Ovary (tissue), 3 donors: ENCODE data around the gene BICRA.

ENCODE experiments used
- POLR2A ChIP-seq: fragments of 450-650 bp; IDR thresholded peaks from one replicate; pipeline ENCODE4 v1.6.1; 2017; ENCODE audit warnings: antibody characterized with exemption, mild to moderate bottlenecking, moderate library complexity
- TF ChIP-seq, protein P1 (sequence below), 3 donors: fragments of 450-650 bp in 2 of 3; fragments of 200-600 bp in 1 of 3; IDR thresholded peaks; one replicate each; pipeline versions ENCODE4 v1.5.1 to v1.8.0; 2016 to 2022; ENCODE audit warnings: antibody characterized with exemption in 3 of 3, mild to moderate bottlenecking in 1 of 3
- donor health status: DM: no; HTN: no; CAD: no.

DNA sequence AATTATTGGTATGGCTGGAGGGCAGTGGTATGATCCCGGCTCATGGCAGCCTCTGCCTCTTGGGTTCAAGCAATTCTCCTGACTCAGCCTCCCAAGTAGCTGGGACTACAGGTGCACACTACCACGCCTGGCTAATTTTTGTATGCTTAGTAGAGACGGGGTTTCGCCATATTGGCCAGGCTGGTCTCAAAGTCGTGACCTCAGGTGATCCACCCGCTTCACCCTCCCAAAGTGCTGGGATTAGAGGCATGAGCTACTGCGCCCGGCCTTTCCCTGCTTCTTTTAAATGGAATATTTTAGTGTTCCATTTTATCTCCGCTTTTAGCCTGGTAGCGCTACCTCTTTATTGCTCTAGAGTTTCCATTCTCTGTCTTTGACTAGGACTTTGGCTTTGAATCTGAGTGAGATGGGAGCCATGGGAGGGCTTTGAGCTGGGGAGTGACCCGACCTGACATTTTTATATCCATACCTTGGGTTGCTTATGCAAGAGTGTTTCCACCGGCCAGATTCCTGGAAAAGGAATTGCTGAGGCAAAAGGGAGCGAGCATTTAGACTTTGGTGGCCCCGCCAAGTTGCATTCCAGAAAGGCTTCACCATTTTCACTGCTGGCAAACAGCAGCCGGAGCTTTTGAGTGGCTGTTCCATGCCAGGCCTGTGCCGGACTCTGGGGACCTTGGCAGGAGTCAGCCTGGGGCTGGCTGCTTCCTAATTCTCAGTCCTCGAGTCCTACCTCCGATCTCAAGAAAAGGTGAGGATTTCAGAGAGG lies 22.9 kb downstream of the BICRA start:
- TF ChIP-seq, protein P1, sequence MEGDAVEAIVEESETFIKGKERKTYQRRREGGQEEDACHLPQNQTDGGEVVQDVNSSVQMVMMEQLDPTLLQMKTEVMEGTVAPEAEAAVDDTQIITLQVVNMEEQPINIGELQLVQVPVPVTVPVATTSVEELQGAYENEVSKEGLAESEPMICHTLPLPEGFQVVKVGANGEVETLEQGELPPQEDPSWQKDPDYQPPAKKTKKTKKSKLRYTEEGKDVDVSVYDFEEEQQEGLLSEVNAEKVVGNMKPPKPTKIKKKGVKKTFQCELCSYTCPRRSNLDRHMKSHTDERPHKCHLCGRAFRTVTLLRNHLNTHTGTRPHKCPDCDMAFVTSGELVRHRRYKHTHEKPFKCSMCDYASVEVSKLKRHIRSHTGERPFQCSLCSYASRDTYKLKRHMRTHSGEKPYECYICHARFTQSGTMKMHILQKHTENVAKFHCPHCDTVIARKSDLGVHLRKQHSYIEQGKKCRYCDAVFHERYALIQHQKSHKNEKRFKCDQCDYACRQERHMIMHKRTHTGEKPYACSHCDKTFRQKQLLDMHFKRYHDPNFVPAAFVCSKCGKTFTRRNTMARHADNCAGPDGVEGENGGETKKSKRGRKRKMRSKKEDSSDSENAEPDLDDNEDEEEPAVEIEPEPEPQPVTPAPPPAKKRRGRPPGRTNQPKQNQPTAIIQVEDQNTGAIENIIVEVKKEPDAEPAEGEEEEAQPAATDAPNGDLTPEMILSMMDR (IDR thresholded peaks at IDR 0.05) = no peak
- TF ChIP-seq POLR2A = no peak
